DND-41 (cell line): ENCODE data around the gene MEF2C.

Experiments used
- CTCF ChIP-seq: IDR thresholded peaks from 2 replicates; pipeline ENCODE4 v1.5.1; 2012; ENCODE audit warnings: borderline replicate concordance, low read length, moderate library complexity, mild to moderate bottlenecking; ENCODE audit not compliant: poor library complexity, severe bottlenecking; ENCODE audit errors: extremely low read depth
- EZH2 ChIP-seq: IDR thresholded peaks from 3 replicates; pipeline ENCODE4 v1.6.1; 2012; ENCODE audit warnings: borderline replicate concordance, low read depth, mild to moderate bottlenecking, moderate library complexity, low read length, inconsistent platforms; ENCODE audit not compliant: severe bottlenecking

GRCh38 chr5:88677376-88677895 is 205.5 kb downstream of the MEF2C start:
- no peak for TF ChIP-seq CTCF
- no peak for TF ChIP-seq EZH2
